AG09309 (cell line): ENCODE results near the gene CST4.
"Not testable (repeated sequence)": the region's sequence is repeated elsewhere in the genome, so short reads cannot be mapped to it uniquely, and the experiment has no call there.

Experiments used
- DNase-seq: peaks from one replicate; pipeline ENCODE4 v3.0.0-alpha.2; 2010; ENCODE audit warnings: low read depth
- H3K4me3 ChIP-seq: 2 replicates; pipeline ENCODE4 v1.5.1; 2011; ENCODE audit warnings: mild to moderate bottlenecking, low read depth, low read length, moderate library complexity; ENCODE audit not compliant: control insufficient read depth
- CTCF ChIP-seq: IDR thresholded peaks from 2 replicates; pipeline ENCODE4 v1.5.1; 2011; ENCODE audit warnings: mild to moderate bottlenecking, low read depth, low read length, inconsistent platforms; ENCODE audit not compliant: insufficient read depth, control insufficient read depth; ENCODE audit errors: missing control alignments

CST4 gene

DNA sequence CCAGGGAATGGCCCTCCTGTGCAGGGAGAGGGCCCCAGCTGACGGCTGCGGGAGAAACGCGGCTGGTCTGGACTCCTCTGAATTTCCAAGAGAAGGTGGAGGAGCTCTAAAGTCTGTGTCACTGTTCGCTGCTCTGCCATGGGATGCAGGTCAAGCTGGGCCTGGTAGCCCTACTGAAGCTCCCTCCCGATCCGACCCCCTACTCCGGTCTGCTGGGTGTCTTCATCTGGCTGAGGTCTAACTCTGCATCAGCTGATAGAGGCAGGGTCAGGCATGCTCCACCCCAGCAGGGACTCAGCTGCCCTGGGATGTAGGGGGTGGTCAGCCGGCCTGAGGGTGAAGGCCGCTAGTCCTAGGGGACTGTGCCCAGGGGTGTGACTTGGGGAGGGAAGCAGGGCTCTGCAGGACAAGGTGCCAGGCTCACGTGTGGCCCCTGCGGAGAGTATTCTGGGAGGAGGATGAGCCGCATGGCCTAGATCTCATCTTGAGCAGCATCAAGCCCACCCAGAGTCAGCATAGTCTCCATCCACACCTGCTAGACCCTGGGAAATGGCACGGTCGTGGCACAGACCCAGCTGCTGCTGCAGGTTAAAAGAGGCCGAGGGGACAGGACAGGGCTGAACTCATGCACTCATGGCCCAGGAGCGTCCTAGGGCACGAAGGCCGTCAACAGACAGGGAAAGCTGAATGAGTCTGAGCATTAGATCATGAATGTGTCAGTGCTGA lies 52.5 kb downstream of the CST4 start:
- DNase-seq, result no peak
- no peak for TF ChIP-seq CTCF
- H3K4me3 ChIP-seq, result peak overlapping the region; percentile 49

DNA sequence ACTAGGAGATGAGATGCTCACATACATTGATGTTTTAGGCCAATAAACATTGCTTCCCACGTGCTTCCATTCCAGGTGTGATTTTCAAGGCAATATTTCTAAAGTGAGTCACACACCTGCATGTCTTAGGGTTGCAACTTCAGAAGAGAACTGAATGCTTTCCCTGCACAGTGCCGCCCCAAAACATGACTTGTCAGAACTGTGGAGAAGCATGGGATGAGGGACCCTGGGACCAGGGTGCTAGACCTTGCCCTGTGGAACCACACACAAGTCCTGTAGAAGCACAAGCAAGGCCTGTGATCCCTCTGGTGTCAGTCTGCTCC lies 53.1 kb downstream of the CST4 start:
- H3K4me3 ChIP-seq, DNase-seq: not testable (repeated sequence)
